ENCODE results near the gene RNF213.

RNF213 gene

DNA sequence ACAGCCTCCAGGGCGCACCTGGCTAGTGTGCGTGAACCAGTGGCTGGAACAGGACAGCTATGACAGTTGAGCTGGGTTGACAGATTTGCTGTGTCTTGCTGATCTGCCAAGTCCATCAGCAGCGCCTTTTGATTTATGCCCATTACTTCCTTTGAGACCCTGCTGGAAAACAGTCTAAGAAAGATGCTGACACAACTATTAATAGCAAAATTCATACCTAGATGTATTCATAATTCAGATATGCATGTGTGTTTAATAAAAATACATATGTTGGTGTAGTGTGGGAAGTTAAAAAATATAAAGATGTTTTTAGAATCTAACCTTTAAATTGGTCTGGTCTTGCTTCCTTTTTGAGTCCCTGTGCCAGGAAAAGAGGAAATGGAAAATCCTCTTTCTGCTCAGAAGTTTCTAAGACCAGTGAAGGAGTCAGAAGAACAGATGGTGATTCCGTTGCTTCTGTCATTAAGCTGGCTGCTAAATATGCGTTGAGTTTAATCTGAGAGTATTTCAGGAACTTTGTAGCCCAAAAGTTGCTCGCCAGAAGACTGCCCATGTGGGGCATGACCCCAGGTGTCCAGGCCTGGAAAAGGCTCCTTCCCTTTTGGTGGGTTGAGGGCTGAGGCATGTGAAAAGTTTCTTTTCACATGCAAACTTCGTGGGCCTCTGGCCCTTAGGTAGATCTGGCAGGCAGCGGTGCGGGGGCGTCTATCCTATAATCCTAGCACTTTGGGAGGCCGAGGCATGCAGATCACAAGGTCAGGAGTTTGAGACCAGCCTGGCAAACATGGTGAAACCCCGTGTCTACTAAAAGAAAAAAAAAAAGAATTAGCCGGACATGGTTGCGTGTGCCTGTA, 114.3 kb downstream of the RNF213 start:
- TF ChIP-seq, protein P1, sequence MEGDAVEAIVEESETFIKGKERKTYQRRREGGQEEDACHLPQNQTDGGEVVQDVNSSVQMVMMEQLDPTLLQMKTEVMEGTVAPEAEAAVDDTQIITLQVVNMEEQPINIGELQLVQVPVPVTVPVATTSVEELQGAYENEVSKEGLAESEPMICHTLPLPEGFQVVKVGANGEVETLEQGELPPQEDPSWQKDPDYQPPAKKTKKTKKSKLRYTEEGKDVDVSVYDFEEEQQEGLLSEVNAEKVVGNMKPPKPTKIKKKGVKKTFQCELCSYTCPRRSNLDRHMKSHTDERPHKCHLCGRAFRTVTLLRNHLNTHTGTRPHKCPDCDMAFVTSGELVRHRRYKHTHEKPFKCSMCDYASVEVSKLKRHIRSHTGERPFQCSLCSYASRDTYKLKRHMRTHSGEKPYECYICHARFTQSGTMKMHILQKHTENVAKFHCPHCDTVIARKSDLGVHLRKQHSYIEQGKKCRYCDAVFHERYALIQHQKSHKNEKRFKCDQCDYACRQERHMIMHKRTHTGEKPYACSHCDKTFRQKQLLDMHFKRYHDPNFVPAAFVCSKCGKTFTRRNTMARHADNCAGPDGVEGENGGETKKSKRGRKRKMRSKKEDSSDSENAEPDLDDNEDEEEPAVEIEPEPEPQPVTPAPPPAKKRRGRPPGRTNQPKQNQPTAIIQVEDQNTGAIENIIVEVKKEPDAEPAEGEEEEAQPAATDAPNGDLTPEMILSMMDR (IDR thresholded peaks at IDR 0.05): no peak

- TF ChIP-seq, protein P1 (IDR thresholded peaks at IDR 0.05): no peak
Measured at GRCh38 chr17:80376531-80376930, 115.9 kb downstream of the RNF213 start.

- TF ChIP-seq, protein P1 (IDR thresholded peaks at IDR 0.05): no peak
Measured at GRCh38 chr17:80377798-80378197, 117.1 kb downstream of the RNF213 start.

- TF ChIP-seq, protein P1 (IDR thresholded peaks at IDR 0.05): no peak
Measured at GRCh38 chr17:80379348-80379747, 118.7 kb downstream of the RNF213 start.

DNA sequence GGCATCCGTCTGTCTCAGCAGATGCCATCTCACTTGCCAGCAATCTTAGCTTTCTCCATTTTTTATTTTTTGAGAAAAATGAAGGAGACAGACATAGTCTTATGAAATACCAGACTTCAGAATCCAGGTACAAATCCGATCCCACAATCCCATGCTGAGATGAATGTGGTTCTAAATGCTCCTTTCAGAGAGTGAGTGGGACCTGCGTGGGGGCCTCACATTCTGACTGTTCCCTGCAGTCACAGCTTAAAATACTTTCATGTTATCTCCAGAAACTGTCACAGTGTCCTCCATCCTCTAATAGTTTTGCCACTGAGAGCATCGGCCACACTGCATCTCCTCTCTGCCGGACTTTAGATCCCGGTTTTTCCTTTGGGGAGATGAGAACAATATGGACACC, 119.4 kb downstream of the RNF213 start:
- TF ChIP-seq, protein P1 (IDR thresholded peaks at IDR 0.05): no peak

GRCh38 chr17:80380555-80381002, 119.9 kb downstream of the RNF213 start:
- TF ChIP-seq, protein P1 (IDR thresholded peaks at IDR 0.05): no peak

DNA sequence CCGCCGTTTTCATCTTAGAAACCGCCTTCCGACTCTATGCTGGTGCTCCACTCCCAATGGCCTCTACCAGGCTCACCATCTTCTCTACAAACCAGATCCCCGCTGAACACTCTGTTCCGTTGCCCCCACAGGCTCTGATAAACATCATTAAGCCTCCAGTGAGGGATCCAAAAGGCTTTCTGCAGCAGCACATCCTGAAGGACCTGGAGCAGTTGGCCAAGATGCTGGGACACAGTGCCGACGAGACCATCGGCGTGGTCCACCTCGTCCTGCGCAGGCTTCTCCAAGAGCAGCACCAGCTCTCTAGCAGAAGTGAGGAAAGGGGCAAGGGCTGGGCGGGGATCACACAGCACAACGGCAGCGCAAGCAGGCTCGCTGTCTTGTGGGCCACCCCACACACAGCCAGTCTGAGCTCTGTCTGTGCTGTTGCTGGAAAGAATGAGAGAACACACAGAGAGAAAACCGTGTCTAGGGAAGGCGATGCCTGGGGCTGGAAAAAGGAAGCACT, 120.8 kb downstream of the RNF213 start:
- TF ChIP-seq, protein P1 (IDR thresholded peaks at IDR 0.05): no peak
